ENCODE results near the gene TMEM42. TPM values are rescaled to one million over a fixed set of nuclear protein-coding genes. Genes with fewer than 3 reads are reported as not detected.

The TMEM42 gene
- total and polyA plus RNA-seq, 2 of the 8 experiments (the other 6 are each of a cell fraction or from before 2014, with no cell fraction given), result 11.2 to 41.4 TPM

GRCh38 chr3:44827196-44827595 lies 34.5 kb upstream of the TMEM42 start (continued):
- no peak for TF ChIP-seq TAF7 (optimal IDR thresholded peaks at IDR 0.05; ENCODE audit: borderline replicate concordance, low read depth, low read length)
- no peak for TF ChIP-seq YY1 (IDR thresholded peaks at IDR 0.05; ENCODE audit: low read depth, low read length)
- TF ChIP-seq RXRA (IDR thresholded peaks at IDR 0.05; ENCODE audit: insufficient read depth, low read depth, low read length), result no peak
- TF ChIP-seq SP2 (IDR thresholded peaks at IDR 0.05; ENCODE audit: low read length), result no peak
- no peak for TF ChIP-seq TEAD4 (IDR thresholded peaks at IDR 0.05; ENCODE audit: low read depth, low read length)
- no peak for TF ChIP-seq CEBPB (IDR thresholded peaks at IDR 0.05; ENCODE audit: low read depth, low read length)
- no peak for TF ChIP-seq TAF1 (IDR thresholded peaks at IDR 0.05; ENCODE audit: low read depth, low read length)

All from H1 (cell line).